Amygdala (tissue), 56 donors: ENCODE measurements around the gene RFC5.
"Not testable (repeated sequence)": the region's sequence is repeated elsewhere in the genome, so short reads cannot be mapped to it uniquely, and the experiment has no call there.

Source experiments
- DNase-seq, 56 donors: peaks; one replicate each; lab custom pipeline; 2025; lab: John Stamatoyannopoulos, UW

The RFC5 gene

DNA sequence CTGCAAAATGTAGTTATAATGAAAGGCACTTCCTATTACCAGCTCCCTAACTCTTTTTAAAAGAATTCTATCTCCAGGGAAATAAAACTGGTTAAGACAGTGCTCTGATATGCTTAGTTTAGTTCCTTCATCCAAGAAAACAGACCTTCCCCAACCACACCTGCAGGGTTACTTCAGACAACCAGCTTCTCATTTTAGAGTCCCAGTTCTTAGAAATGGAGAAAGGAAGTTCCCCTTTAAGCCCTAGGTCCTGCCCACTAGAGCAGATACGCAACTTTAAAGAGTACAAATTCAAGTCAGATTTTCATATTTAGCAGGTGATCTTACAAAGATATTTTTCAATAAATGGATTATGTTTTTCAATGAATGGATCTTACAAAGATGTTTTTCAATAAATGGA lies 48.9 kb downstream of the RFC5 start:
- no peak for DNase-seq

DNA sequence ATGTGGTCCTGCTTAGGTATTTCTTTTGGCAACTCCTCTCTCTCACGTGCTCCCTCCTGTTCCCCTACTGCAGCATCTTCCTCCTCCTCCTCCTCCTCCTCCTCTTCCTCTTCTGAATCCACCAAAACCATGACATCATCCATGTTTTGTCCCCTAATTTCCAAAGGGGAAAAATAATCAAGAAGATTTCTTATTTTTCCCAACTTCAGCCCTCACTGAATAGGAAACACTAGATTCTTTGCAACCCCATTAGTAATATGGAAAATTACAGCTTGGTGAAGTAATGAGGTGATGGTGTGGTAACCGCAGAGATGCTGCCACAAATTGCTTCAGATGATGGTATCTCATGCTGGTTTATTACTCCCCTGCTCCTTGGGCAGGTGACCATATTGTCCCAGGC lies 51.9 kb downstream of the RFC5 start:
- DNase-seq, result no peak

DNA sequence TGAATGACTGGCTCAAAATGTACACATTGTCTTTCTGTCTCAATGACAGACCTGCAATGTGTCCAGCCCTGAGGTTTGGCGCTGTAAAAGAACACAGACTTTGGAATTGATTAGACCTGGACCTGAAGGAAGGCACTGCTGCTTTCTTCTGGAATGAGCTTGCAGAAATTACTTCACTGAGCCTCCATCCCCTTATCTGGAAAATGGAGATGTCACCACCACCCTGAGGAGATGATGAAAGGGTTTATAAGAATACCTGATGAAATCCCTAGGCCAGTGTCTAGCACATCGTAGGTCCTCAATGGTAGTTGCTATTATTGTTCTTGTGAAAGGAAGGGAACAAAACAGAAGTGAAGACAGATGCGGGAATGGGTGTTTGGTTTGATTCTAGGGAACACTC lies 54.1 kb downstream of the RFC5 start:
- no peak for DNase-seq

DNA sequence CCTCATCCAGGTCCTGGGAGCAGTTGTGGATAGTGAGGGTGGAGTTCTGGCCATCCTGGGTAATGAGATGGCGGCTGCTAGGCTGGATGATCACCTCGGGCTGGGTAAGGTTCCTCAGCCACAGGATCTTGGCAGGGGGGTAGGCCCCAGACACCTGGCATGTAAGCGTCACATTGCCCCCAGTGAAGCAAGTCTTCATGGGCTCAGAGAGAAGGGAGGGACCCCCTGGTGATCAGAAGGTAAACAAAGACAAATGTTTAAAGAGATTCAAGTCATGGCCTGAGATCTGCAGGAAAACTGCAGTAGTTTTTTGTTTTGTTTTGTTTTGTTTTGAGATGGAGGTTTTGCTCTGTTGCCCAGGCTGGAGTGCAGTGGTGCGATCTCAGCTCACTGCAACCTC lies 57.3 kb downstream of the RFC5 start:
- DNase-seq, result no peak

DNA sequence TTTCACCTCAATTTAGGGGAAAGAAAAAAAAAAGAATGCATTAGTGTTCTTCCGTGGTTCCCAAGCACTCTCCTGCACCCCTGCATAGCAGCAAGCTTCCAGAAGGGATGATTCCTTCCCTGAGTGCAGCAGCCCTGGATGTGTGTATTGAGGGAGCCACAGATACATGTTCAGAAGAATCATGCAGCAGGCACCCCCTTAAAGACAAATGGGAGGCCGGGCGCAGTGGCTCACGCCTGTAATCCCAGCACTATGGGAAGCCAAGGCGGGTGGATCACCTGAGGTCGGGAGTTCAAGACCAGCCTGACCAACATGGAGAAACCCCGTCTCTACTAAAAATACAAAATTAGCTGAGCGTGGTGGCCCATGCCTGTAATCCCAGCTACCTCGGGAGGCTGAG lies 65.0 kb downstream of the RFC5 start:
- DNase-seq, result not testable (repeated sequence)
